RPMI8226 (cell line): ENCODE data around the gene PATL2.
"Not testable (repeated sequence)": the region's sequence is repeated elsewhere in the genome, so short reads cannot be mapped to it uniquely, and the experiment has no call there.

Experiments used
- DNase-seq: peaks from one replicate; pipeline ENCODE4 v3.0.0-alpha.2; 2015

The PATL2 gene

GRCh38 chr15:44711096-44711742 lies at the start of gene PATL2, which contains the start of gene B2M:
Gene PATL2 (minus strand): TSS chr15:44711323. CDS start chr15:44676490, 34,833 bp downstream.
Gene B2M (plus strand): TSS chr15:44711517. CDS start chr15:44711547, 30 bp downstream.
- DNase-seq = peak; percentile 94

GRCh38 chr15:44753345-44753744 lies 42.2 kb upstream of the PATL2 start:
- no peak for DNase-seq

GRCh38 chr15:44743454-44743853 lies 32.3 kb upstream of the PATL2 start:
- not testable (repeated sequence) for DNase-seq

- DNase-seq = not testable (repeated sequence)
Observed at GRCh38 chr15:44739222-44739847, 28.2 kb upstream of the PATL2 start.

GRCh38 chr15:44738340-44738984 lies 27.3 kb upstream of the PATL2 start:
- peak; percentile 38 for DNase-seq

GRCh38 chr15:44736181-44736765 lies 25.1 kb upstream of the PATL2 start, which contains the start of gene TRIM69:
Gene TRIM69 (plus strand): TSS chr15:44736528. CDS start chr15:44736705, 177 bp downstream.
- DNase-seq = no peak

GRCh38 chr15:44735482-44736180 lies 24.5 kb upstream of the PATL2 start:
- DNase-seq = no peak

GRCh38 chr15:44734839-44735481 lies 23.8 kb upstream of the PATL2 start:
- no peak for DNase-seq

- peak; percentile 38 for DNase-seq
Observed at GRCh38 chr15:44729408-44730127, 18.4 kb upstream of the PATL2 start.

GRCh38 chr15:44728576-44729407 lies 17.7 kb upstream of the PATL2 start:
- peak; percentile 94 for DNase-seq

GRCh38 chr15:44728232-44728575 lies 17.1 kb upstream of the PATL2 start:
- DNase-seq = not testable (repeated sequence)

GRCh38 chr15:44727485-44728231 lies 16.5 kb upstream of the PATL2 start:
- no peak for DNase-seq

GRCh38 chr15:44726568-44727484 lies 15.7 kb upstream of the PATL2 start:
- peak; percentile 88 for DNase-seq

GRCh38 chr15:44726136-44726535 lies 15.0 kb upstream of the PATL2 start:
- peak; percentile 82 for DNase-seq

- peak; percentile 22 for DNase-seq
Observed at GRCh38 chr15:44722011-44722410, 10.9 kb upstream of the PATL2 start.

- no peak for DNase-seq
Observed at GRCh38 chr15:44720460-44721176, 9.5 kb upstream of the PATL2 start.

GRCh38 chr15:44720000-44720435 lies 8.9 kb upstream of the PATL2 start:
- not testable (repeated sequence) for DNase-seq
